CD4-positive, alpha-beta T cell treated with Interleukin-6 at 100 ng/mL for 8 hours (primary cell): Measurements from ENCODE around the gene HOXD8.
A peak's percentile ranks its signal among the peaks of the same experiment; 100 is the strongest.

Experiments used
- DNase-seq: peaks from one replicate; pipeline ENCODE4 v3.0.0-alpha.2; 2020; ENCODE audit warnings: mixed read lengths, low spot score

Gene HOXD8

GRCh38 chr2:176117162-176117822, 12.2 kb upstream of the HOXD8 start:
- no peak for DNase-seq

GRCh38 chr2:176117823-176118371, 11.6 kb upstream of the HOXD8 start:
- no peak for DNase-seq

GRCh38 chr2:176118601-176119339, 10.7 kb upstream of the HOXD8 start:
- no peak for DNase-seq

- DNase-seq, result no peak
These were observed 8.9 kb upstream of the HOXD8 start for GRCh38 chr2:176120364-176121189.

GRCh38 chr2:176121190-176122051, 8.1 kb upstream of the HOXD8 start:
- DNase-seq, result no peak

- no peak for DNase-seq
These were observed 7.3 kb upstream of the HOXD8 start for GRCh38 chr2:176122052-176122682.

GRCh38 chr2:176122683-176123410, 6.7 kb upstream of the HOXD8 start, which contains the start of gene HOXD9:
HOXD9 (plus strand) TSS chr2:176122719; CDS start chr2:176122769, 50 bp downstream.
- DNase-seq, result no peak

GRCh38 chr2:176123411-176124109, 5.9 kb upstream of the HOXD8 start:
- no peak for DNase-seq

GRCh38 chr2:176124110-176124946, 5.2 kb upstream of the HOXD8 start:
- DNase-seq, result no peak

GRCh38 chr2:176124947-176125771, 4.3 kb upstream of the HOXD8 start:
- no peak for DNase-seq

- no peak for DNase-seq
These were observed 3.8 kb upstream of the HOXD8 start for GRCh38 chr2:176125772-176126054.

GRCh38 chr2:176126929-176127773, 2.4 kb upstream of the HOXD8 start:
- peak; percentile 54 for DNase-seq

GRCh38 chr2:176127774-176128072, 1.8 kb upstream of the HOXD8 start:
- no peak for DNase-seq

- DNase-seq, result no peak
These were observed 1.1 kb upstream of the HOXD8 start for GRCh38 chr2:176128172-176128981.

- DNase-seq, result no peak
These were observed 275 bp downstream of the HOXD8 start for GRCh38 chr2:176129813-176130146.

GRCh38 chr2:176130147-176130956, 847 bp downstream of the HOXD8 start:
- DNase-seq, result no peak
